Hypothalamus (tissue), 51 donors: ENCODE results near the gene CA10.

Experiments
- DNase-seq, 51 donors: peaks; one replicate each; lab custom pipeline; 2025; lab: John Stamatoyannopoulos, UW

The CA10 gene

GRCh38 chr17:51700011-51700760 lies 458.3 kb downstream of the CA10 start:
- no peak for DNase-seq

DNA sequence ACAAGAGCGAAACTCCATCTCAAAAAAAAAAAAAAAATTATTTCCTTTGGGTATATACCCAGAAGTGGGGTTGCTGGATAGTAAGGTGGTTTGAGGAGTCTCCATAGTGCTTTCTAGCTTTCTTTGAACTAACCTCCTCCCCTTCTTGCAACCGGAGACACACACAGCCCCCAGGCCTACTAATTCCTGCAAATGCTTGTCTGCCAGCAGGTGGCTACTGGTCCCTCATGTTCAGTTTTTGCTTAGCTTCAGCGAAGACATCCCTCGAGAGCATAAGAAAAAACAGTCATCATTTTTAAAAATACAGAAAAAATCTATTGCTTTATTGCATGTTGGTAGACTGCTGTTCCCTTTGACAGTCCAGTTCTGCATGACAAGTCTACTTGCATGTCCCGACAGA lies 459.2 kb downstream of the CA10 start:
- no peak for DNase-seq

DNA sequence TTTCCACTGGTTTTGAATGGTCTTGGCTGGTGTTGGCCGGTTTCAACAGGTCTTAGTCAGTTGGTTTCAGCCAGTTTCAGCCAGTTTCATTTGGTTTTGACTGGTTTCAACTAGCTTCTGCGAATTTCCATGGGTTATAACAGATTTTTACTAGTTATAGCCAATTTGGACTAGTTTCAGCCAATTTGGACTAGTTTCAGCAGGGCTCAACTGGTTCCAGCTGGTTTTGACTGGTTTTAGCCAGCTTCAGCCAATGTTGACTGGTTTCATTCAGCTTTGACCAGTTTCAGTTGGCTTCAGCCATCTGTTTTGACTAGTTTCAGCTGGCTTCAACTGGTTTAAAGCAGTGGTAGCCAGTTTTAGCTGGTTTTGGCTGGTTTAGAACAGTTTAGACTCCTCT lies 465.6 kb downstream of the CA10 start:
- DNase-seq, result no peak

- no peak for DNase-seq
Measured at GRCh38 chr17:51687887-51688286, 470.6 kb downstream of the CA10 start.

DNA sequence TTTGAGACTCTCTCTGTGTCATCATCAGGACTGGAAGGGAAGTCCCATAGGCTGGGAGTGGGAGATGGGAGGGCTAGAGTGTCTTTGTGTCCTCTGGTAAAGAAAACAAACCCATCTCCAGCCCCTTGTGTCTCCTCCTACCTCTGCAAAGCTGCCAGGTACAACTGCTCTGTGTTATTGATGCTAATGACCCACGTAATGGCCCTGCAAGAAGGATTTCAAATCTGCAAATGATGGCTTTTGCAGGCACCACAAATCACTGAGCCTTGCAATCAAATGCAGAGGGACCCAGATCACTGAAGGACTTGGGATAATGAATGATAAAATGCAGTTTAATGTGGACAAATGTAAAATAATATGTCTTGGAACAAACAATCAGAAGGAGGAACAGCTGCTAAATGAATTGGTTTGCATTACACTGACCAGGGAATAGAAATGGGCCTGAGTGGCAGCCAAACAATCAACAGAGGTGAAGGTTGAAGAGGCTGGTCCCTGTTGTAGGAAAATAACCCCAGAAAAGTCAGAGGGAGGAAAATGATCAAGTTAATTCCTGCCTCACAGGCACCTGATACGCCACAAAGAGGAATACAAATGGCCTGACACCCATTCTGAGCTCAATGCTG lies 473.1 kb downstream of the CA10 start:
- no peak for DNase-seq

DNA sequence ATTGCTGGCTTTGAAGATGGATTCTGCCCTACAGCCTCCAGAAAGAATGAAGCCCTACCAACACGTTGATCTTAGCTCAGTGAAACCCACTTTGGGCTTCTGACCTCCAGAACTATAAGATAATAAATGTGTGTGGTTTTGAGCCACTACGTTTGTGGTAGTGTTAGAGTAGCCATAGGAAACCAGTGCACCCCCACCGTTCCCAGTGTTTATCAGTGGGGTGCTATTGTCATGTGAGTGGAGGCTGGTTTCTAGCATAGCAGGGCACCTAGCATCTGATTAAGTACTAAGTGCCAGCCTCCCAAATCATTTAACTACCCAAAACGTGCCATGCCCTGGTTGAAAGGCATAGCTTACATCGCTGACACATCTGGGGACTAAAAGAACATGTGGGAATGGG lies 474.3 kb downstream of the CA10 start:
- no peak for DNase-seq

GRCh38 chr17:51683291-51683690 lies 475.2 kb downstream of the CA10 start:
- no peak for DNase-seq

GRCh38 chr17:51682115-51682514 lies 476.4 kb downstream of the CA10 start:
- no peak for DNase-seq

DNA sequence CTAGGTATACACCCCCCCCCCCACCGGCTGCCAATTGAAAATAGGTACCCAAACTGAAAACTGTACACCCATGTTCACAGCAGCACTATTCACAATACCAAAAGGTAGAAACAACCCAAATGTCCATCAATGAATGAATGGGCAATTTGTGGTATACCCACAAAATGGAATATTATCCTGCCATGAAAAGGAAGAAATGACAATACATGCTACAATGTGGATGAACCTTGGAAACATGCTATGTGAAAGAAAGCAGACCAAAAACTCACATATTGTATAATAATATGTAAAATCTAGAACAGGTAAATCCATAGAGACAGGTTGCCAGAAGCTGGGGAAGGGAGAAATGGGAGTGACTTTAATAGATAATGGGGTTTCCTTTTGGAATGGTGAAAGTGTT lies 480.6 kb downstream of the CA10 start:
- DNase-seq, result no peak

DNA sequence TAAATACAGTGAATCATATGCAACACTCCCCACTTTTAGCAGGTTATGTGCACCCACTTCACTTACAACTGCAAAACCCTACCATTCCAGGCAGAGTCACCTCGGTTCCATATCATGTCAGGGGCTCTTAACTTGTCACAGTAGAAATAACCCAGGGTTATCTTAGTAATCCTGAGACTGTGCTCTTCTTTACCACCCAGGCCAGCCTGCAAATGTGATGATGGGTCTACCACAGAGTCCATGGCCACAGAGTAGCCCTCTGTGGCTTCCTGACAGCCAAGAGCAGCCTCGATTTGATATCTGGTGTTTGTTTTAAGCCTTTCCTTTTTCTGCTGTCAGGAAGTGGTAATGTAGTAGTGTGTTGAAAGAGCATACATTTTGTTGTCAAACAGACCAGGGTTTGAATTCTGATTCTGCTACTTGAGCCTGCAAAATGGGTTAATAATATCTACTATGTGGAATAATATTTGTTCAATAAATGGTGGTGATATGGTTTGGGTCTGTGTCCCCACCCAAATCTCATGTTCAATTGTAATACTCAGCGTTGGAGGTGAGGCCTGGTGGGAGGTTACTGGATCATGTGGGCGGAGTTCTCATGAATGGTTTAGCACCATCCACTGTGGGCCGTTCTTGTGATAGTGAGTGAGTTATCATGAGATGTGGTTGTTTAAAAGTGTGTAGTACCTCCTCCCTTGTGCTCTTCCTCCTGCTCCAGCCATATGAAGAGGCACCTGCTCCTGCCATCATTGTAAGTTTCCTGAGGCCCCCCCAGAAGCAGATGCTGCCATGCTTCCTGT lies 481.6 kb downstream of the CA10 start:
- DNase-seq, result no peak

DNA sequence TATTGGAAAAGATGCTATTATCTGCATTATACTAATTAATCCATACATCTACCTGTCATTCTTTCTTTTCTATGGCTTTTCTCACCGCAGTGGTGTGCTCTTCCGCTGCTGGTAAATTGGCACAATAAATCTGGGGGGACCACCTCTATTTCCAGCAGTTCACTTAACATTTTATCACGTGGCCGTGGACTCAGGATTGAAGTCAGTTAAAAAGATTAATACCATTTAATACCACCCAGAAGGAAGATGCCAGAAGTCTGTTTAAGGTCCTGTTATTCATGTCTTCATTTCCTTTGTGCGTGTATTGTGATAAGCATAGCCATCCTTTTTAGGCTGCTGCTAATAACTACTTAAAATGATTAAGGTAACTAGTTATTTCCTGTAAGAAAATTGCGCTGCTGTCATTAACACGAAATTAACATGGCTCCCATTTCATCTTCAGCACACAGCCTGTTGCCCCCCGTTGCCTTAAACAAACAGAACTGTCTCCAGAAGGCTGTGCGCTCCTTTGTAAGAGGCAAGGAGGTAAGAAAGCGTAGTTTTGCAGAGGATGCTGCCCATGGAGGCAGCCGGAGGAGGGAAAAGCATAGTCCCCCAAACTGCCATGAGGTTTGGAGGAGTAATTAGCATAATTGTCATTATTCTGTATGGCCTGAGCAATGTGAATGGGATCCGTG lies 483.8 kb downstream of the CA10 start:
- DNase-seq, result no peak

DNA sequence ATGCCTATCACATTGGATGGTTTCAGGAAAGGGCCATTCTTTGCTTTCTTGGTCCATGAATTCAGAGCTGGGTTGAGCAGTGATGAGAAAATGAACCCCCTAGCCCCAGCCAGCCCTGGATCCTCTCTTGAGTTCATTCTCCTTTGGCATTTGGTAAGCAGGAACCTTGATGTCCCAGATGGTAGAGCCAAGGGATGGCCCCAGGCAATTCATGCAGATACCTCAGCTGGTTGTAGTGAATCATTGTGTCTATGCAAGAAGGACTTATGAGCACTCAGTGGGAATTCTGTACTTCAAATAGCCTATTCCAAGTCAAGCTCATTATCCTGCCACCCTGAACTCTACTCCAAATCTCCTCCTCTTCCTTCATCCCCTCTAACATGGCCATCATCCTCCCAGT lies 485.4 kb downstream of the CA10 start:
- no peak for DNase-seq

DNA sequence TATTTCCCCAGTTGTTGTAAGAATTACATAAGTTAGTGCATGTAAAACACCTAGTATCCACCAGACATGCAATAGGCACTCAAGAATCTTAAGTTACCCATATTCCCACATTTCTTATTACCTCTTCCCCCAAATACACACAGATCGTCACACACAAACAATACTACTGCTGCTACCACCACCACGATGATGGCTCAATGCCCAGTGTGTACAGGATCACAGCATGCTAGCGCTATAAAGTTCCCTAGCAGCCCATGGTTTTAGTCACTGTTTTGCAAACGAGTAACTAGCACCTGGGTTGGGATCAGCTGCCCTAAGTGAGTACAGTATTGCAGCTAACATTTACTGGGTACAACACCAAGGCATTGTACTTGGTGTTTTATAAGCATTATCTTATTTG lies 486.4 kb downstream of the CA10 start:
- no peak for DNase-seq

DNA sequence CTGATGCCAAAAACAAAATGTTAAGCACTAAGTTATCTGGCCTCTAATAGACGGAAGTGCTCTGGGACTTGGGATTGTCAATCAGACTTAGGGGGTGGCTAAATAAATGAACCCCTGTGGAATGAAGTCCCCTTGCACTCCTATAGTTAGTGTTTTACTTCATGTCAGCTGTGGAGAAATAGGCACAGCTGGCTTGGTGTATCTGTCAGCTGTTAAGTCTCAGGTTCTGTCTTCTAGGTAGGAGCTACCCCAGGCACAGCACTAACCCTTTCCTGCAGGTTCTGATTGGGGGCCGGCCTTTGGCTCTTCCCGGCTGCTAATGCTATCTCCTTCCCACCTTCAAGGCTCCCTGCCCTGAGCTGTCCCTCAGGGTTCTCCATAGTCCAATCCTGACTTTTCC lies 487.6 kb downstream of the CA10 start:
- DNase-seq, result no peak

DNA sequence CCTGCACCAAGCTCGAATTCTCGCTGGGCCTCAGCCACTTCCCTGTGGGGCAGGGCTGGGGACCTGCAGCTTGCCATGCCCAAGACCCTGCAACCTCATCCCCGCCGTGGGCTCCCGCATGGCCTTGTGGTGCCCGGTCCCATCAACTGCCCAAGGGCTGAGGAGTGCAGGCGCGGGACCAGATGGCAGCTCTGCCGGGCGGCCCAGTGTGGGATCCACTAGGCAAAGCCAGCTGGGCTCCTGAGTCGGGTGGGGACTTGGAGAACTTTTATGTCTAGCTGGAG lies 489.6 kb downstream of the CA10 start:
- DNase-seq, result no peak

DNA sequence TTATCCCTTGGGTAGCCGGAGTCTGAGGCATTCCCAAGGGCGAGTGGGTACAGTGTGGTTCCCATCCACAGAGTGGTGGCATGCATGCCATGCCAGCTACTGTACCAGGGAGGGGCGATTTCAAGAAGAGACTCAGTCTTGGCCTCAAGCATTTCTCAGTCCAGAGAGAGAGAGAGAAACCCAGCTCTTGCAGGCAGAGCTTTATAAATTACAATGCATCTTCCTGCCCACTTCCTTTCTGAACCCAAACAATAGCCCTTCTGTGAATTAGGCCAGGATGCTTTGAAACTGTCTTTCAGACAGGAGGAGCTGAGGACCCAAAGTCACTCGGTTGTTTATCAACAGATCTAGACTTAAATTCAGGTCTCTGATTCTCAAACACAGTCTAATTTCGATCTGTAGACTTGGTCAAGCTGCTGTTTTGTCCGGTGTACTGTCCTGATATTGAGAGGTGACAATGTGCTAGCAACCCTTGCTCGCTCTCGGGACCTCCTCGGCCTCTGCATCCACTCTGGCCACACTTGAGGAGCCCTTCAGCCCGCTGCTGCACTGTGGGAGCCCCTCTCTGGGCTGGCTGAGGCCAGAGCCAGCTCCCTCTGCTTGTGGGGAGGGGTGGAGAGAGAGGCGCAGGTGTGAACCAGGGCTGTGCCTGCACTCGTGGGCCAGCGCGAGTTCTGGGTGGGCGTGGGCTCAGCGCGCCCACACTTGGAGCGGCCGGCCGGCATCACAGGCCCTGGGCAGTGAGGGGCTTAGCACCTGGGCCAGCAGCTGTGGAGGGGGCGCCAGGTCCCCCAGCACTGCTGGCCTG lies 490.2 kb downstream of the CA10 start:
- DNase-seq, result no peak

DNA sequence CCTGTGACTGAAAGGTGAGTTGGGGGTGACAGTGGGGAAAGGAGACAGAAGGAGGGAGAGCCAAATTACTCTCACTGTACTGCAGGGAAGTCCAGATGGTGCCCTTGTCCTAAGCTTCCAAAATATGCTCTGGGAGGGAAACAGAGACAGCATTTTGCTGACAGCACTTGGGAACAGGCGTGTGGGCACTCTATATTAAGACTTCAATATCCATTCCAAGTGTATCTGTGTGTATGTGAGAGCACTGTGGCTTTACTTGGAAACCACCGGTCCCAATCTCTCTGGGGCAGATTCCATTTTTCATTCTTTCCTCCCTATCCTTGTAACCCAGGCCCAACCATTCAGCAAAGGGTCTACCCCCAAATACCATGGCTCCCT lies 490.8 kb downstream of the CA10 start:
- DNase-seq, result no peak

GRCh38 chr17:51666971-51667705 lies 491.4 kb downstream of the CA10 start:
- DNase-seq, result no peak

- DNase-seq, result no peak
Measured at GRCh38 chr17:51662204-51663056, 496.1 kb downstream of the CA10 start.
